Immature natural killer cell (primary cell): ENCODE results near the gene TCTA. TPM values are rescaled to one million over a fixed set of nuclear protein-coding genes. Genes with fewer than 3 reads are reported as not detected.

Experiments used
- DNase-seq, 3 donors: peaks; one replicate each; pipeline ENCODE4 v3.0.0; 2022; ENCODE audit warnings: mixed read lengths in 1 of 3
- H3K27ac Mint-ChIP-seq, 6 donors: one replicate each; pipeline ENCODE4 v1.8.0; 2020; ENCODE audit warnings: mixed read lengths in 6 of 6, mild to moderate bottlenecking in 5 of 6, inconsistent platforms in 4 of 6, moderate library complexity in 3 of 6
- H3K27me3 Mint-ChIP-seq, 3 donors: one replicate each; pipeline ENCODE4 v1.8.0; 2020 to 2021; ENCODE audit warnings: low read depth in 3 of 3, mild to moderate bottlenecking in 3 of 3, mixed read lengths in 3 of 3, moderate library complexity in 3 of 3, inconsistent platforms in 1 of 3
- H3K36me3 Mint-ChIP-seq, 3 donors: one replicate each; pipeline ENCODE4 v1.8.0; 2020; ENCODE audit warnings: mixed read lengths in 3 of 3, inconsistent platforms in 2 of 3, mild to moderate bottlenecking in 2 of 3
- H3K4me1 Mint-ChIP-seq, 2 donors: one replicate each; pipeline ENCODE4 v1.8.0; 2020; ENCODE audit warnings: inconsistent platforms in 2 of 2, mild to moderate bottlenecking in 2 of 2, mixed read lengths in 2 of 2, moderate library complexity in 1 of 2
- H3K4me3 Mint-ChIP-seq, 5 donors: one replicate each; pipeline ENCODE4 v1.8.0; 2020; ENCODE audit warnings: mild to moderate bottlenecking in 5 of 5, mixed read lengths in 5 of 5, inconsistent platforms in 3 of 5, moderate library complexity in 3 of 5
- H3K9me3 Mint-ChIP-seq, 6 donors: one replicate each; pipeline ENCODE4 v1.8.0; 2020; ENCODE audit warnings: mild to moderate bottlenecking in 6 of 6, mixed read lengths in 6 of 6, inconsistent platforms in 4 of 6, moderate library complexity in 3 of 6
- polyA plus RNA-seq, 3 donors: library from polyadenylated mRNA; unstranded; fragments of 300-500 nt; fragmentation: Illumina TruSeq; gene quantifications; one replicate each; pipeline ENCODE4 v1.2.3, GENCODE V29; 2021

TCTA gene
- polyA plus RNA-seq, 3 donors from 2014 or later, result 57.3 to 86.2 (median 62.6) TPM

DNA sequence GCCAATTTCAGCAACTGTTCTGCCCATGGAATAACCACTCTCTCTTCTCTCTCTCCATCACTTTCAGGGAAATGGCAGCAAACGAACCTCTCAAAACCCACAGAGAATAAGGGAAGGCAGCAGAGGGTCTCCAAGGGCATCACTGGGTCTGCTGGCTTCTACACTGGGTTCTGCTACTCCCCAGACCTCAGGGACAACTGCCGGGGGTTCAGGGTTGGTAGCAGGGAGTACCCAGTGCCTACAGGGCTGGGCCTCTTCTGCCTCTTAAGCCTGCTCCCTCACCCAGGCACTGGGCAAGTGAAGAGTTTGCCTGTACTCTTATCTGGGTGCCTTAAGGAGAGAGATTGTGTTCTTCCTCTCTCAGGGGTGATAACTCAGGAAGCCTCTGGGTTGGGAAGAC, 2.5 kb downstream of the TCTA start:
- H3K4me1 Mint-ChIP-seq, result peaks cover 80 to 83% of the 10 kb centered on the region in 2 donors
- no peak for DNase-seq
- peak overlapping the region; percentile 29 to 82 (median 53) for H3K4me3 Mint-ChIP-seq
- peak overlapping the region; percentile 78 to 97 (median 95) for H3K27ac Mint-ChIP-seq
- peaks cover 5 to 15% (median 14%) of the 10 kb centered on the region in 3 donors for H3K36me3 Mint-ChIP-seq
- peaks cover 3 to 7% (median 6%) of the 10 kb centered on the region in 3 donors for H3K27me3 Mint-ChIP-seq
- H3K9me3 Mint-ChIP-seq, result no peaks in the 10 kb centered on the region

GRCh38 chr3:49415931-49416601, 3.8 kb downstream of the TCTA start:
- Mint-ChIP-seq H3K4me1 (peaks cover 74 to 81% of the 10 kb centered on the region in 2 donors), H3K27me3 (peaks cover 3 to 7% (median 6%) of the 10 kb centered on the region in 3 donors), H3K9me3 (no peaks in the 10 kb centered on the region), H3K36me3 (peaks cover 5 to 20% (median 15%) of the 10 kb centered on the region in 3 donors), H3K4me3 (peak overlapping the region; percentile 77 to 89 (median 86)), H3K27ac (peak overlapping the region; percentile 94 to 97 (median 95))
- DNase-seq, result peak; percentile 76 to 77 (median 76)

- Mint-ChIP-seq H3K27me3 (peaks cover 3 to 7% (median 6%) of the 10 kb centered on the region in 3 donors), H3K4me1 (peaks cover 78 to 88% of the 10 kb centered on the region in 2 donors), H3K9me3 (no peaks in the 10 kb centered on the region)
These were observed 4.6 kb downstream of the TCTA start for GRCh38 chr3:49416867-49417266.

GRCh38 chr3:49417516-49418120, 5.4 kb downstream of the TCTA start:
- Mint-ChIP-seq H3K4me3 (peak overlapping the region in 4 of 5 donors; percentile 38 to 86 (median 46)), H3K36me3 (peaks cover 5 to 20% (median 15%) of the 10 kb centered on the region in 3 donors), H3K27me3 (peaks cover 0 to 4% (median 4%) of the 10 kb centered on the region in 3 donors), H3K4me1 (peaks cover 82 to 90% of the 10 kb centered on the region in 2 donors), H3K27ac (peak overlapping the region; percentile 70 to 97 (median 94)), H3K9me3 (no peaks in the 10 kb centered on the region)
- no peak for DNase-seq

More at GRCh38 chr3:49416867-49417266, 4.6 kb downstream of the TCTA start:
- Mint-ChIP-seq H3K27ac (peak overlapping the region; percentile 94 to 97 (median 95)), H3K36me3 (peaks cover 5 to 20% (median 15%) of the 10 kb centered on the region in 3 donors), H3K4me3 (peak overlapping the region; percentile 77 to 89 (median 86))
- no peak for DNase-seq

- DNase-seq, result peak in 1 of 3 donors; percentile 18
- H3K27me3 Mint-ChIP-seq, result peaks cover 0 to 2% (median 2%) of the 10 kb centered on the region in 3 donors
- peak overlapping the region in 5 of 6 donors; percentile 30 to 55 (median 40) for H3K27ac Mint-ChIP-seq
- H3K4me1 Mint-ChIP-seq, result peaks cover 63 to 66% of the 10 kb centered on the region in 2 donors
- H3K4me3 Mint-ChIP-seq, result peak overlapping the region; percentile 59 to 74 (median 70)
- H3K36me3 Mint-ChIP-seq, result peaks cover 0 to 14% (median 7%) of the 10 kb centered on the region in 3 donors
- H3K9me3 Mint-ChIP-seq, result no peaks in the 10 kb centered on the region
These were observed 9.7 kb downstream of the TCTA start for GRCh38 chr3:49421890-49422378.

DNA sequence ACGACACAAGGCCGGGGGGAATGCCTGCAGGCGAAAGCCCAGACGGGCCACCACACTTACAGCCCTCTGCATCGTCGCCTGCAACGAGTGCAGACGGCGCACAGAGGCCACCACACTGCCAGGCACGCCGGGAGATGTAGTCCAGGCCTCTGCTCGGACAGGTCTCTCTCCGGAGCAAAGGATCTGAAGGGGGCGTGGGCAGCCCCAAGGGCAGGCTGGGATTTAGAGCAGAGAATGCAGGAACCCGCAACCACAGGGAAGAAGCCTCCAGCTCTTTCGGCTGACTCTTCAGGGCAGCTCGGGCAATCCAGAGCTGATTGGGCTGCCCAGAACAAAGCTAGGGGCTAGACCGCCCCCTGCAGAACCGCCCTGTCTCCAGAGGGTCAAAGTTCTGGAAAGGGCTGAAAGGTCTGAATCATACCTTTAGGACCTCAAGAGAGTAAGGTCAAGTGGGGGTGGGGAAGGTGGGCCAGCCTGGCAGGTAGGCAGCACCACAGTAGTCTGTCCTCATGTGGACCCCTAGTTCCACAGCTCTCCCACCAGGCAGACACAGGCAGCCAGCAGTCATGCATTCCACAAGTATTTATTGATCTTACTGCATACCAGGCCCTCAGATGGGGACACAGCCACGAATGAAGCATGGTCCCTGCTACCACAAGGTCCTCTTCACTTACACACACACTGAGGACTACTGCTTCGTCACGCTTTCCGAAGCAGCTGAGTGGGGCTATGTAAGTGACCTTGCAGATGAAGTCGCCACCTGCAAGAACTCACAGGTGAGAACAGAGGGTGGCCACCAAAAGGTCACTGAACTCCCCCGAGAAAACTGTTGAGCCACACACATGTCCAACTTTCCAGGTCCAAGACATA, 10.4 kb downstream of the TCTA start, which contains the start of gene AMT:
Gene AMT, minus strand, starts transcription at position 95 of the 870 bp plus-strand sequence. Its CDS starts 23 bp downstream, at position 72.
- no peaks in the 10 kb centered on the region for H3K9me3 Mint-ChIP-seq
- H3K36me3 Mint-ChIP-seq, result peaks cover 0 to 14% (median 7%) of the 10 kb centered on the region in 3 donors
- peak within 1 kb of the TSS in 5 of 6 donors; percentile 31 to 64 (median 51) for H3K27ac Mint-ChIP-seq
- DNase-seq, result no peak
- H3K4me1 Mint-ChIP-seq, result peaks cover 56 to 59% of the 10 kb centered on the region in 2 donors
- peaks cover 0 to 2% (median 0%) of the 10 kb centered on the region in 3 donors for H3K27me3 Mint-ChIP-seq
- H3K4me3 Mint-ChIP-seq, result peak within 1 kb of the TSS; percentile 59 to 74 (median 70)

DNA sequence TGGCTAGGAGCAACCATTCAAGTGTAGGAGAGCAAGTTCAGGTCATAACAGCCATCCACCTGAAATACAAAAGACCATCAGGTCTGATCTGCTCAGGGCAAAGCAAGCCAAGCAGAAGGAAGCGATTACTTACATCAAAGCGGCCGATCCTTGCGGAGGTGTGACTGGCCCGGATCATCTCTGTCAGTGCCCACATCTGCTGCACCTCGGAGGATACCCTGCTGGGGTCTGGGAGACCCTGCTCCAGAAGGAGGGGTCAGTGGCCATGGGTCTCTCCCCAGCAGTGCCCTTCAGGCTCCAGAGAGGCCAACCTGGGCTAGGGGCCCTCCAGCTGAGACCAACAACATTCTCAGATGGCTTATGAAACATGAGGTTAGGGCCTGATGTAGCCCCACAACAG, 12.6 kb downstream of the TCTA start:
- H3K9me3 Mint-ChIP-seq, result no peaks in the 10 kb centered on the region
- H3K27me3 Mint-ChIP-seq, result peaks cover 0 to 10% (median 4%) of the 10 kb centered on the region in 3 donors
- H3K4me1 Mint-ChIP-seq, result peaks cover 51 to 53% of the 10 kb centered on the region in 2 donors
- H3K4me3 Mint-ChIP-seq, result peak overlapping the region in 1 of 5 donors; percentile 10
- peaks cover 0 to 10% (median 5%) of the 10 kb centered on the region in 3 donors for H3K36me3 Mint-ChIP-seq
- H3K27ac Mint-ChIP-seq, result peak overlapping the region in 3 of 6 donors; percentile 14 to 54 (median 48)
- DNase-seq, result no peak

GRCh38 chr3:49427586-49427985, 15.4 kb downstream of the TCTA start:
- peak overlapping the region in 1 of 6 donors; percentile 72 for H3K27ac Mint-ChIP-seq
- H3K4me1 Mint-ChIP-seq, result peaks cover 31 to 40% of the 10 kb centered on the region in 2 donors
- peak overlapping the region; percentile 68 to 98 (median 77) for H3K4me3 Mint-ChIP-seq
- H3K27me3 Mint-ChIP-seq, result peaks cover 0 to 9% (median 4%) of the 10 kb centered on the region in 3 donors
- H3K9me3 Mint-ChIP-seq, result no peaks in the 10 kb centered on the region
- H3K36me3 Mint-ChIP-seq, result peaks cover 0 to 5% (median 4%) of the 10 kb centered on the region in 3 donors
- DNase-seq, result no peak

DNA sequence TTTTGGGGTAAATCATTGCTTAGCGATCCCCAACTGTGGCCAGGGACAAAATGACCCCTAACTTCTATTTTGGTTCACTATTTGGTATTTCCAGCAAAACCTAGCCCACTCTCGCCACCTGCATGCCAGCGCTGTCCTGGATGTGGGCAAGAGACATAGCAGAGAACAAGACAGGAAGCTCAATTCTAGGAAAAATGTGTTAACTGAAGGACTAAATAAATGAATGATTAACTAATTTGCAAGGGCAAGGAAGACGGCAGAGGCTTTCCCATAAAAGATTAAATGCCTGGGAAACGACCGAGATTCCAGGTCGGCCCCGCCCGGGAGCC, 16.5 kb downstream of the TCTA start:
- H3K27ac Mint-ChIP-seq, result peak overlapping the region; percentile 91 to 96 (median 94)
- H3K9me3 Mint-ChIP-seq, result no peaks in the 10 kb centered on the region
- H3K36me3 Mint-ChIP-seq, result peaks cover 0 to 5% (median 4%) of the 10 kb centered on the region in 3 donors
- peaks cover 23 to 32% of the 10 kb centered on the region in 2 donors for H3K4me1 Mint-ChIP-seq
- H3K4me3 Mint-ChIP-seq, result peak overlapping the region; percentile 95 to 98 (median 97)
- H3K27me3 Mint-ChIP-seq, result peaks cover 0 to 9% (median 4%) of the 10 kb centered on the region in 3 donors
- DNase-seq, result no peak

GRCh38 chr3:49434731-49435130, 22.5 kb downstream of the TCTA start:
- no peak for DNase-seq
- peaks cover 3 to 9% of the 10 kb centered on the region in 2 donors for H3K4me1 Mint-ChIP-seq
- no peaks in the 10 kb centered on the region for H3K9me3 Mint-ChIP-seq
- no peak overlapping the region for H3K4me3 Mint-ChIP-seq
- H3K27me3 Mint-ChIP-seq, result peaks cover 0 to under 1% (median 0%) of the 10 kb centered on the region in 3 donors
- no peaks in the 10 kb centered on the region for H3K36me3 Mint-ChIP-seq
- H3K27ac Mint-ChIP-seq, result no peak overlapping the region

DNA sequence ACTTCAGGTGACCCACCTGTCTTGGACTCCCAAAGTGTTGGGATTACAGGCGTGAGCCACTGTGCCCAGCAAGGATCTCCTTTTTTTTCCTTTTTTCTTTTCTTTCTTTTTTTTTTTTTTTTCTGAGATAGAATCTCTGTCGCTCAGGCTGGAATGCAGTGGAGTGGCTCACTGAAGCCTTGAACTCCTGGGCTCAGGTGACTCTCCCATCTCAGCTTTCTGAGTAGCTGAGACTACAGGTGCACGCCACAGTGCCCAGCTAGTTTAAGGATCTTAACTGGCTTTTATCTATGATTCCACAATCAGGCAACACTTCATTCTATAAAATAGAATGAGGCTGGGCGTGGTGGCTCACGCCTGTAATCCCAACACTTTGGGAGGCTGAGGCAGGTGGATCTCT, 33.2 kb downstream of the TCTA start:
- Mint-ChIP-seq H3K4me1 (peaks cover 15 to 16% of the 10 kb centered on the region in 2 donors), H3K4me3 (no peak overlapping the region)

GRCh38 chr3:49453621-49454020, 41.4 kb downstream of the TCTA start:
- no peak overlapping the region for H3K4me3 Mint-ChIP-seq
- peaks cover 4 to 6% of the 10 kb centered on the region in 2 donors for H3K4me1 Mint-ChIP-seq
- H3K36me3 Mint-ChIP-seq, result no peaks in the 10 kb centered on the region
- no peak overlapping the region for H3K27ac Mint-ChIP-seq
- H3K27me3 Mint-ChIP-seq, result peaks cover 0 to 3% (median 0%) of the 10 kb centered on the region in 3 donors
- no peaks in the 10 kb centered on the region for H3K9me3 Mint-ChIP-seq
- DNase-seq, result no peak

More for the DNA sequence above, 33.2 kb downstream of the TCTA start:
- Mint-ChIP-seq H3K36me3 (no peaks in the 10 kb centered on the region), H3K9me3 (no peaks in the 10 kb centered on the region), H3K27me3 (peaks cover 0 to 2% (median 1%) of the 10 kb centered on the region in 3 donors), H3K27ac (peak overlapping the region in 3 of 6 donors; percentile 45 to 62 (median 56))
- DNase-seq, result no peak

DNA sequence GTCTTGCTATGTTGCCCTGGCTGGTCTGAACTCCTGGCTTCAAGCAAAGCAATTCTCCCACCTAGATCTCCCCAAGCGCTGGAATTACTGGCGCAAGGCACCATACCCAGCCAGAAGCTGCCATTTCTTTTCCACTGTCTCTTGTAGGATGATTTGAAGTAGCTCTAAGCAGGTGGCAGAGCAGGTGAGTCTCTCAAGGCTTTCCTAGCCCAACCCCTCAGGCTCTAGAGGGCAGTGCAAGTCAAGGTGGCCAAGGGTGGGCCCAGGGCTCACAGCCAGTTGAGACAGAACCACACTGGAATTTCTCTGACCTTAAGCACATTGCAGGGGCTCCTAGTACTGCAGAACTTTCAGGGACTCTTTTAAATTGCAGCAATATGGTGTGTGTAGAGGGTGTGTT, 42.2 kb downstream of the TCTA start:
- no peak overlapping the region for H3K27ac Mint-ChIP-seq
- H3K4me1 Mint-ChIP-seq, result no peaks in the 10 kb centered on the region
- DNase-seq, result no peak
- no peaks in the 10 kb centered on the region for H3K36me3 Mint-ChIP-seq
- H3K27me3 Mint-ChIP-seq, result peaks cover 0 to 3% (median 2%) of the 10 kb centered on the region in 3 donors
- H3K9me3 Mint-ChIP-seq, result no peaks in the 10 kb centered on the region
- no peak overlapping the region for H3K4me3 Mint-ChIP-seq
